GM12878 (cell line): ENCODE results near the gene EIF2A. TPM values are rescaled to one million over a fixed set of nuclear protein-coding genes. Genes with fewer than 3 reads are reported as not detected.

Source experiments
- ATAC-seq: fragments of 200-7000 bp; cut with Tn5 transposase; 3 replicates; pipeline ENCODE4 v1.9.1; 2020; ENCODE audit warnings: mild to moderate bottlenecking, moderate library complexity
- BruUV-seq: library from RNA; stranded (reverse); fragments of 400-500 nt; replicated peaks from 2 replicates; lab custom pipeline; 2021; lab: Mats Ljungman, UMichigan
- CTCF ChIA-PET: fragments of 300-600 bp; sonication (Branson Sonifier 250); formaldehyde crosslinking; extraction: SDS; loops from one replicate; lab custom pipeline; 2021; ENCODE audit warnings: inconsistent platforms; lab: Yijun Ruan, JAX
- POLR2A ChIA-PET: fragments of 350-600 bp; formaldehyde crosslinking; extraction: SDS; loops from one replicate; lab custom pipeline; 2021; ENCODE audit warnings: inconsistent platforms; lab: Charles Lee
- RAD21 ChIA-PET: fragments of 300-600 bp; sonication (Branson Sonifier 250); formaldehyde crosslinking; loops from one replicate; lab custom pipeline; 2023; ENCODE audit warnings: antibody characterized with exemption; ENCODE audit not compliant: unreplicated experiment; lab: Charles Lee
- SMC1A ChIA-PET: fragments of 300-600 bp; sonication (Branson Sonifier 250); formaldehyde crosslinking; loops from one replicate; lab custom pipeline; 2023; ENCODE audit not compliant: unreplicated experiment, uncharacterized antibody; lab: Charles Lee
- DNase-seq: peaks from one replicate; pipeline ENCODE4 v3.0.0-alpha.2; 2011; ENCODE audit warnings: low read depth, low spot score
- FAIRE-seq: peaks from 3 replicates; lab custom pipeline; 2011; peaks lifted over from hg19 to GRCh38; lab: Jason Lieb, UNC
- H2AFZ ChIP-seq: 2 replicates; pipeline ENCODE4 v1.6.0; 2011; ENCODE audit warnings: low read depth, low read length, control low read depth; ENCODE audit not compliant: control insufficient read depth
- H3K27ac ChIP-seq: 2 replicates; pipeline ENCODE4 v1.5.1; 2011; ENCODE audit warnings: control low read depth; ENCODE audit not compliant: control insufficient read depth, insufficient read depth
- H3K27me3 ChIP-seq, 2 experiments: replicated peaks in 1 of 2; 2 replicates each; pipeline versions ENCODE4 v1.6.0 to v1.6.1; 2011; ENCODE audit warnings: low read length in 1 of 2; ENCODE audit not compliant: control insufficient read depth in 2 of 2, insufficient read depth in 2 of 2
- H3K36me3 ChIP-seq, 2 experiments: 2 replicates each; pipeline ENCODE4 v1.5.1; 2011; ENCODE audit warnings: low read length in 1 of 2; ENCODE audit not compliant: control insufficient read depth in 2 of 2, insufficient read depth in 2 of 2
- H3K4me1 ChIP-seq: 2 replicates; pipeline ENCODE4 v1.6.1; 2011; ENCODE audit warnings: mild to moderate bottlenecking, low read length, moderate library complexity, mixed read lengths; ENCODE audit not compliant: control insufficient read depth, insufficient read depth
- H3K4me2 ChIP-seq: 2 replicates; pipeline ENCODE4 v1.6.0; 2011; ENCODE audit warnings: control low read depth; ENCODE audit not compliant: control insufficient read depth, insufficient read depth
- H3K4me3 ChIP-seq: fragments of 200-600 bp; sonication (generic); 2 replicates; pipeline ENCODE4 v1.5.1; 2016
- H3K79me2 ChIP-seq: 2 replicates; pipeline ENCODE4 v1.6.0; 2011; ENCODE audit warnings: low read length; ENCODE audit not compliant: control insufficient read depth, insufficient read depth
- H3K9ac ChIP-seq: 2 replicates; pipeline ENCODE4 v1.8.0; 2011; ENCODE audit warnings: low read length, control low read depth, mixed read lengths; ENCODE audit not compliant: control insufficient read depth, insufficient read depth
- H3K9me3 ChIP-seq: replicated peaks from 3 replicates; pipeline ENCODE4 v1.5.1; 2011; ENCODE audit warnings: mild to moderate bottlenecking, low read length; ENCODE audit not compliant: control insufficient read depth, insufficient read depth
- H4K20me1 ChIP-seq: 2 replicates; pipeline ENCODE4 v1.6.0; 2011; ENCODE audit not compliant: control insufficient read depth, insufficient read depth
- BACH1 ChIP-seq: fragments of 450-650 bp; IDR thresholded peaks from 2 replicates; pipeline ENCODE4 v1.6.1; 2017; ENCODE audit warnings: mild to moderate bottlenecking, borderline replicate concordance
- CBX3 ChIP-seq: fragments of 200-600 bp; sonication (generic); IDR thresholded peaks from 2 replicates; pipeline ENCODE4 v1.6.1; 2016; ENCODE audit warnings: low read depth, borderline replicate concordance
- CTCF ChIP-seq, 3 experiments: IDR thresholded peaks in 2 of 3; conservative IDR thresholded peaks in 1 of 3; 2 replicates each; pipeline ENCODE4 v1.5.1; 2011; ENCODE audit warnings: low read depth in 3 of 3, low read length in 3 of 3, mild to moderate bottlenecking in 3 of 3, control low read depth in 2 of 3, moderate library complexity in 2 of 3, inconsistent platforms in 1 of 3, mixed read lengths in 1 of 3; ENCODE audit not compliant: control insufficient read depth in 2 of 3, insufficient read depth in 1 of 3; ENCODE audit errors: extremely low read depth in 1 of 3
- CUX1 ChIP-seq: IDR thresholded peaks from 2 replicates; pipeline ENCODE4 v1.6.1; 2012; ENCODE audit warnings: improper control_type of control experiment, low read depth, low read length; ENCODE audit not compliant: insufficient replicate concordance
- E4F1 ChIP-seq: fragments of 450-650 bp; IDR thresholded peaks from 2 replicates; pipeline ENCODE4 v1.6.1; 2018; ENCODE audit warnings: borderline replicate concordance, mild to moderate bottlenecking; ENCODE audit not compliant: partially characterized antibody
- ELK1 ChIP-seq: IDR thresholded peaks from 2 replicates; pipeline ENCODE4 v1.6.1; 2012; ENCODE audit warnings: low read depth, low read length, improper control_type of control experiment
- IKZF1 ChIP-seq: fragments of 450-650 bp; conservative IDR thresholded peaks from 2 replicates; pipeline ENCODE4 v1.6.1; 2017; ENCODE audit warnings: antibody characterized with exemption, mild to moderate bottlenecking
- LARP7 ChIP-seq: fragments of 450-650 bp; IDR thresholded peaks from 2 replicates; pipeline ENCODE4 v1.6.1; 2017; ENCODE audit warnings: mild to moderate bottlenecking
- MYC ChIP-seq: IDR thresholded peaks from 2 replicates; pipeline ENCODE4 v1.6.1; 2011; ENCODE audit warnings: mild to moderate bottlenecking, low read length, moderate library complexity, inconsistent platforms; ENCODE audit not compliant: insufficient read depth, insufficient replicate concordance, insufficient read length, severe bottlenecking
- NFXL1 ChIP-seq: fragments of 450-650 bp; IDR thresholded peaks from 2 replicates; pipeline ENCODE4 v1.6.1; 2017; ENCODE audit warnings: antibody characterized with exemption, mild to moderate bottlenecking, borderline replicate concordance
- POLR2AphosphoS2 ChIP-seq: IDR thresholded peaks from 2 replicates; pipeline ENCODE4 v1.6.1; 2011; ENCODE audit warnings: low read depth, mild to moderate bottlenecking, low read length, improper control_type of control experiment, moderate library complexity
- SREBF1 ChIP-seq: IDR thresholded peaks from 2 replicates; pipeline ENCODE4 v1.6.1; 2012; ENCODE audit warnings: mild to moderate bottlenecking, low read length
- ZNF217 ChIP-seq: fragments of 450-650 bp; IDR thresholded peaks from 2 replicates; pipeline ENCODE4 v1.6.1; 2017; ENCODE audit warnings: antibody characterized with exemption, mild to moderate bottlenecking
- WGBS: methylation state at CpG from one replicate; pipeline ENCODE4 v1.1.6; 2016; ENCODE audit warnings: low lambda C conversion rate; ENCODE audit not compliant: insufficient replicate concordance, insufficient coverage; ENCODE audit errors: missing lambda C conversion rate; 5-methylcytosine and 5-hydroxymethylcytosine counted together
- in situ Hi-C: fragments of 300-500 bp; cut with MboI; formaldehyde crosslinking; loops from 9 replicates; pipeline ENCODE4 v1.14.3; 2018; ENCODE audit warnings: mixed read lengths
- intact Hi-C: fragments of 100-400 bp; cut with micrococcal nuclease; formaldehyde crosslinking; loops from one replicate; pipeline ENCODE4 v1.14.2; 2022; ENCODE audit not compliant: unreplicated experiment
- polyA plus RNA-seq, 11 experiments: library from polyadenylated mRNA; depleted of rRNA in 4 of 11; unstranded in 6 of 11; stranded (reverse) in 5 of 11; fragments of >200 nt; fragmentation: Nextera tagmentation in 4 of 11; fragmentation: Illumina TruSeq in 1 of 11; extraction: Ambion mirVana in 4 of 11; extraction: Trizol in 1 of 11; gene quantifications; 1 replicate in 1 of 11; 2 replicates in 10 of 11; pipeline versions ENCODE4 v1.2.1 to v1.2.3, GENCODE V29; 2011 to 2016; ENCODE audit warnings: inconsistent platforms in 2 of 11, missing spikeins in 2 of 11, low read depth in 1 of 11
- total RNA-seq, 4 experiments: library from RNA; depleted of rRNA in 3 of 4; stranded (reverse); fragments of >200 nt in 3 of 4; fragmentation: Illumina TruSeq in 1 of 4; extraction: Trizol in 1 of 4; gene quantifications; 2 replicates each; pipeline versions ENCODE4 v1.2.1 to v1.2.3, GENCODE V29; 2013 to 2021

Gene EIF2A
- total and polyA plus RNA-seq, 10 of the 15 experiments (the other 5 are each of a cell fraction or from before 2014, with no cell fraction given), result 85.4 to 211 (median 136) TPM

GRCh38 chr3:150521463-150521862 is 25.1 kb upstream of the EIF2A start:
- in situ Hi-C loops, result loop anchor here (25.0 kb wide), 1 partner anchor 559 kb away; the partner anchor contains the start of gene PFN2
- 19% methylated on average over 2 of the region's 2 CpGs for WGBS
- ATAC-seq, result no peak
- TF ChIP-seq NFXL1 (no peak), E4F1 (no peak), ELK1 (no peak), ZNF217 (no peak), POLR2AphosphoS2 (no peak), SREBF1 (no peak), LARP7 (no peak), BACH1 (no peak), CTCF (IDR thresholded peaks at IDR 0.05 in 2 of 3, conservative IDR thresholded peaks at IDR 0.05 in 1 of 3; ENCODE audit: control insufficient read depth in 2 of 3, extremely low read depth in 1 of 3, insufficient read depth in 1 of 3, low read depth in 3 of 3, low read length in 3 of 3) (no peak), CUX1 (no peak), MYC (no peak), CBX3 (no peak), IKZF1 (no peak)

More at GRCh38 chr3:150521463-150521862, 25.1 kb upstream of the EIF2A start:
- BruUV-seq, result no TSS peak
- no peak overlapping the region for H3K4me2 ChIP-seq
- ChIA-PET SMC1A (no interaction called here), POLR2A (no interaction called here), CTCF (no interaction called here), RAD21 (no interaction called here)
- intact Hi-C loops, result no loop called here
- no peak overlapping the region for H3K27ac ChIP-seq
- DNase-seq (no peak), FAIRE-seq (no peak)
- no peak overlapping the region for H3K9ac ChIP-seq
- no peaks in the 10 kb centered on the region for H3K79me2 ChIP-seq
- H3K36me3 ChIP-seq, result no peaks in the 10 kb centered on the region
- H3K4me3 ChIP-seq, result no peak overlapping the region
- H3K9me3 ChIP-seq, result no peaks in the 10 kb centered on the region; the same call in 2 of the 3 replicates
- no peak overlapping the region for H2AFZ ChIP-seq
- H3K27me3 ChIP-seq, result no peaks in the 10 kb centered on the region
- no peaks in the 10 kb centered on the region for H3K4me1 ChIP-seq
- H4K20me1 ChIP-seq, result no peaks in the 10 kb centered on the region
